ENCODE measurements around the gene NELL1. TPM values are rescaled to one million over a fixed set of nuclear protein-coding genes. Genes with fewer than 3 reads are reported as not detected.

The NELL1 gene
- total and polyA plus RNA-seq, 7 donors: 0.34 to 1.1 (median 0.62) TPM; not detected in 3

- no peak for DNase-seq
These were observed 102.3 kb downstream of the NELL1 start for GRCh38 chr11:20771681-20772080.

GRCh38 chr11:20775331-20775730 is 105.9 kb downstream of the NELL1 start:
- no peak for DNase-seq
- Histone ChIP-seq H3K27me3 (no peaks in the 10 kb centered on the region), H3K9me3 (no peaks in the 10 kb centered on the region), H3K4me1 (no peaks in the 10 kb centered on the region), H3K4me3 (no peak overlapping the region), H3K27ac (no peak overlapping the region), H3K36me3 (no peaks in the 10 kb centered on the region)
- 70 to 76% methylated on average over 2 of the region's 2 CpGs for WGBS, 2 donors
- intact Hi-C loops (cut with DNase I): no loop called here
- TF ChIP-seq EP300 (IDR thresholded peaks at IDR 0.05): no peak

More at GRCh38 chr11:20771681-20772080, 102.3 kb downstream of the NELL1 start:
- intact Hi-C loops (cut with DNase I): no loop called here
- TF ChIP-seq CTCF (IDR thresholded peaks at IDR 0.05): no peak
- TF ChIP-seq EP300 (IDR thresholded peaks at IDR 0.05): no peak
- TF ChIP-seq POLR2A (IDR thresholded peaks at IDR 0.05): no peak
- TF ChIP-seq POLR2AphosphoS5 (IDR thresholded peaks at IDR 0.05): no peak
- Histone ChIP-seq H3K4me1 (no peaks in the 10 kb centered on the region), H3K4me3 (no peak overlapping the region), H3K27ac (no peak overlapping the region), H3K36me3 (no peaks in the 10 kb centered on the region), H3K9me3 (no peaks in the 10 kb centered on the region), H3K27me3 (no peaks in the 10 kb centered on the region)
- WGBS, 2 donors: 83 to 95% methylated on average over 3 of the region's 3 CpGs

- TF ChIP-seq EP300 (IDR thresholded peaks at IDR 0.05) (no peak), POLR2AphosphoS5 (IDR thresholded peaks at IDR 0.05) (no peak), POLR2A (IDR thresholded peaks at IDR 0.05) (no peak), CTCF (IDR thresholded peaks at IDR 0.05) (no peak)
- Histone ChIP-seq H3K4me1 (no peaks in the 10 kb centered on the region), H3K36me3 (no peaks in the 10 kb centered on the region), H3K27ac (no peak overlapping the region), H3K4me3 (no peak overlapping the region), H3K27me3 (no peaks in the 10 kb centered on the region), H3K9me3 (no peaks in the 10 kb centered on the region)
- 75 to 76% methylated on average over 3 of the region's 3 CpGs for WGBS, 2 donors
- intact Hi-C loops (cut with DNase I): no loop called here
- no peak for DNase-seq
These were observed 113.4 kb downstream of the NELL1 start for GRCh38 chr11:20782775-20783174.

GRCh38 chr11:20783220-20783619 is 113.8 kb downstream of the NELL1 start:
- no peaks in the 10 kb centered on the region for H3K36me3 ChIP-seq
- 77 to 79% methylated on average over 4 of the region's 4 CpGs for WGBS, 2 donors
- no peaks in the 10 kb centered on the region for H3K27me3 ChIP-seq
- intact Hi-C loops (cut with DNase I): no loop called here
- no peak for DNase-seq
- H3K9me3 ChIP-seq: no peaks in the 10 kb centered on the region
- H3K4me1 ChIP-seq: no peaks in the 10 kb centered on the region
- no peak overlapping the region for H3K27ac ChIP-seq
- no peak overlapping the region for H3K4me3 ChIP-seq
- TF ChIP-seq EP300 (IDR thresholded peaks at IDR 0.05) (no peak), POLR2A (IDR thresholded peaks at IDR 0.05) (no peak), CTCF (IDR thresholded peaks at IDR 0.05) (no peak), POLR2AphosphoS5 (IDR thresholded peaks at IDR 0.05) (no peak)

- Histone ChIP-seq H3K27me3 (no peaks in the 10 kb centered on the region), H3K27ac (no peak overlapping the region), H3K36me3 (no peaks in the 10 kb centered on the region), H3K4me1 (no peaks in the 10 kb centered on the region), H3K4me3 (no peak overlapping the region), H3K9me3 (no peaks in the 10 kb centered on the region)
- WGBS, 2 donors: 63 to 84% methylated on average over 7 of the region's 7 CpGs
- intact Hi-C loops (cut with DNase I): no loop called here
- DNase-seq: no peak
- TF ChIP-seq POLR2A (IDR thresholded peaks at IDR 0.05) (no peak), EP300 (IDR thresholded peaks at IDR 0.05) (no peak), CTCF (IDR thresholded peaks at IDR 0.05) (no peak), POLR2AphosphoS5 (IDR thresholded peaks at IDR 0.05) (no peak)
These were observed 121.2 kb downstream of the NELL1 start for GRCh38 chr11:20790622-20791021.
